PFSK-1 (cell line): ENCODE data around the gene TCF7L1.

Source experiments
- FOXP2 ChIP-seq: optimal IDR thresholded peaks from 2 replicates; pipeline ENCODE3; 2011; ENCODE audit warnings: borderline replicate concordance, control low read depth, inconsistent platforms; ENCODE audit not compliant: insufficient read depth; ENCODE audit errors: extremely low read length, extremely low read depth
- POLR2AphosphoS5 ChIP-seq: IDR thresholded peaks from 2 replicates; pipeline ENCODE4 v1.6.1; 2012; ENCODE audit warnings: low read depth, mild to moderate bottlenecking, control low read depth, low read length, moderate library complexity
- SIN3A ChIP-seq: IDR thresholded peaks from 2 replicates; pipeline ENCODE4 v1.6.1; 2012; ENCODE audit warnings: mild to moderate bottlenecking, low read length, moderate library complexity, borderline replicate concordance; ENCODE audit not compliant: insufficient read depth
- TAF1 ChIP-seq: IDR thresholded peaks from 2 replicates; pipeline ENCODE4 v1.6.1; 2012; ENCODE audit warnings: low read length, control low read depth, borderline replicate concordance; ENCODE audit not compliant: insufficient read depth
- TF ChIP-seq, protein P1 (sequence below), 2 experiments: IDR thresholded peaks; 2 replicates each; pipeline versions ENCODE4 v1.6.1 to v1.8.0; 2011 to 2012; ENCODE audit warnings: low read depth in 2 of 2, low read length in 2 of 2, control low read depth in 1 of 2, inconsistent platforms in 1 of 2, mild to moderate bottlenecking in 1 of 2, moderate library complexity in 1 of 2; ENCODE audit not compliant: insufficient read depth in 1 of 2

TCF7L1 gene

DNA sequence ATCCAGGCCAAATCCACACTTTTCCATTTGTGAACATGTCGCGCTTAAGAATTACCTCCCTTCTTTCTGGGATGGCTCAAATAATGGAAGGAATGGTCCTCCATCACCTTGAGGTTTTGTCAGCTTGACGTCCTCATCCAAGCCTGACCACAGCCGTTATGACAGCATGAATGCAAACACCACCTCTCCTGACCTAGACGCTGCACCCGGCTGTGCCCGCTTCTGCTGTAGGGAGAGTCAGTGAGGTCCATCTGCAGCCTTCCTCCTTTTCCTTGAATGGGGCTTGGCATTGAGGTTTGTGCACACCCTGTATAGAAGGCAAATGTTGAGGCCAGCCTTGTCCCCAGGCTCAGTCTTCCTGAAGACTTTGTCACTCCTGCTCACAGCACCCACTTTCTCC is 109.1 kb downstream of the TCF7L1 start:
- TF ChIP-seq POLR2AphosphoS5: no peak
- TF ChIP-seq, protein P1, sequence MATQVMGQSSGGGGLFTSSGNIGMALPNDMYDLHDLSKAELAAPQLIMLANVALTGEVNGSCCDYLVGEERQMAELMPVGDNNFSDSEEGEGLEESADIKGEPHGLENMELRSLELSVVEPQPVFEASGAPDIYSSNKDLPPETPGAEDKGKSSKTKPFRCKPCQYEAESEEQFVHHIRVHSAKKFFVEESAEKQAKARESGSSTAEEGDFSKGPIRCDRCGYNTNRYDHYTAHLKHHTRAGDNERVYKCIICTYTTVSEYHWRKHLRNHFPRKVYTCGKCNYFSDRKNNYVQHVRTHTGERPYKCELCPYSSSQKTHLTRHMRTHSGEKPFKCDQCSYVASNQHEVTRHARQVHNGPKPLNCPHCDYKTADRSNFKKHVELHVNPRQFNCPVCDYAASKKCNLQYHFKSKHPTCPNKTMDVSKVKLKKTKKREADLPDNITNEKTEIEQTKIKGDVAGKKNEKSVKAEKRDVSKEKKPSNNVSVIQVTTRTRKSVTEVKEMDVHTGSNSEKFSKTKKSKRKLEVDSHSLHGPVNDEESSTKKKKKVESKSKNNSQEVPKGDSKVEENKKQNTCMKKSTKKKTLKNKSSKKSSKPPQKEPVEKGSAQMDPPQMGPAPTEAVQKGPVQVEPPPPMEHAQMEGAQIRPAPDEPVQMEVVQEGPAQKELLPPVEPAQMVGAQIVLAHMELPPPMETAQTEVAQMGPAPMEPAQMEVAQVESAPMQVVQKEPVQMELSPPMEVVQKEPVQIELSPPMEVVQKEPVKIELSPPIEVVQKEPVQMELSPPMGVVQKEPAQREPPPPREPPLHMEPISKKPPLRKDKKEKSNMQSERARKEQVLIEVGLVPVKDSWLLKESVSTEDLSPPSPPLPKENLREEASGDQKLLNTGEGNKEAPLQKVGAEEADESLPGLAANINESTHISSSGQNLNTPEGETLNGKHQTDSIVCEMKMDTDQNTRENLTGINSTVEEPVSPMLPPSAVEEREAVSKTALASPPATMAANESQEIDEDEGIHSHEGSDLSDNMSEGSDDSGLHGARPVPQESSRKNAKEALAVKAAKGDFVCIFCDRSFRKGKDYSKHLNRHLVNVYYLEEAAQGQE (IDR thresholded peaks at IDR 0.05; ENCODE audit: insufficient read depth in 1 of 2, low read depth in 2 of 2, low read length in 2 of 2): no peak

DNA sequence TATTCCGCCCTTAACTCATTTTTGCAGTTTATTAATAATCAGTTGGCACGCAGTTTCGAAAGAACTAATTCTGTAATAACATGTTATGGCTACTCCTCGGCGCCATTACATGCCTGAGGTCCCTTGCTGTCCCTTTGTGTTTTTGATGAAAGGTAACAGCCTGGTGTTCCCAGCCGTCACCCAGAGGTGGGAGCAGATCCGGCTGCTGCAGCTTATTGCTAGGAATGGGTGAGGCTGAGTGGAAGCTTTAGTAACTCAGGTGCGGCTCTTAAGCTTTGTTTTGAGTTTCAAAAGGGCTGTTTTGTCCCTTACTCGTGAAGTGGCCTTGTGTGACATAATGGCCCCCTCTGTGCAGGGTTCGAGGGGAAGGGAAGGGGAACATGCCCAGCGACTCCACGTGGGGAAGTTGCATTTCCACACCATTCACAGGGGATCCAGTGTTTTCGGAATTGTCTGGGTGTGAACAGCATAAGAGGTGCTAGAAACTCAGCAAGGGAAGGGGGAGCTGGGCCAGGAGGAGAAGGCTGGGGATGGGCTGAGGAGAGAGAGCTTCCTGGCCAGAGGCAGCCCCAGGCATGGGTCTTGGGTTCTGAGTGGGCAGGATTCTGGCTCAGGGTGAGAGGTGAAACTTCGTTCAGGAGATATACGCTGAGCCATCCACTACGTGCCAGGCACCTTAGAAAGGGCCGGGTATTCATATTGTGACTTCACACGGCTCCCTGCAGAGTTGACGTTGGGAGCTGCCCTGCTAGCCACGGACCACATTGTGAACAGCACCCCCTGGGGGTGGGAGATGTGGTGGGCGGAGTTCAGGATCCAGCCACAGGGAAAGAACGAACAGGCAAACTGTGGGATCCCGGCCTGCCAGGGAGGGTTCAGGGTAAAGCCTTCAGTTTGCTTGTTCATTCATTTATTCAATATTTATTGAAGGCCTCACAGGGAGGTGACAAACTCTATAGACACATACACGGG is 110.2 kb downstream of the TCF7L1 start:
- TF ChIP-seq FOXP2 (no peak), SIN3A (no peak), POLR2AphosphoS5 (no peak), TAF1 (no peak)
- TF ChIP-seq, protein P1 (IDR thresholded peaks at IDR 0.05; ENCODE audit: insufficient read depth in 1 of 2, low read depth in 2 of 2, low read length in 2 of 2): no peak

DNA sequence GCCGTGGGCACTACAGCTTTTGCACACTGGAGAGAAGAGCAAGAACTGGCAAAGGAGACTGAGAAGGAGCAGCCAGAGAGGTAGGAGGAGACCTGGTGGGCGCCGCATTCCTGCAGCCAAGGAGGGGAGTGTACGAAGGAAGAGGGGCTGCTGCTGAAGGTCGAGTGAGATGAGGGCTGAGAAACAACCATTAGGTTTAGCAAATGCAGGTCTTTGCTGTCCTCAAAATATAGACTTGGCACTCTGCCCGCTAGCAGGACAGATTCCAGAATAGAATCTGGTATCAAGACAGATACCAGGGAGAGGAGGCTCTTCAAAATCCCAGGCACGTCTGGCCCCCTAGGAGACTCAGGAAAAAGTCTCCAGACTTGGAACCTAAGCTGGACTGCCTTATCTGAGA is 111.6 kb downstream of the TCF7L1 start:
- TF ChIP-seq SIN3A (no peak), TAF1 (no peak), FOXP2 (no peak), POLR2AphosphoS5 (no peak)
- TF ChIP-seq, protein P1 (IDR thresholded peaks at IDR 0.05; ENCODE audit: insufficient read depth in 1 of 2, low read depth in 2 of 2, low read length in 2 of 2): no peak

DNA sequence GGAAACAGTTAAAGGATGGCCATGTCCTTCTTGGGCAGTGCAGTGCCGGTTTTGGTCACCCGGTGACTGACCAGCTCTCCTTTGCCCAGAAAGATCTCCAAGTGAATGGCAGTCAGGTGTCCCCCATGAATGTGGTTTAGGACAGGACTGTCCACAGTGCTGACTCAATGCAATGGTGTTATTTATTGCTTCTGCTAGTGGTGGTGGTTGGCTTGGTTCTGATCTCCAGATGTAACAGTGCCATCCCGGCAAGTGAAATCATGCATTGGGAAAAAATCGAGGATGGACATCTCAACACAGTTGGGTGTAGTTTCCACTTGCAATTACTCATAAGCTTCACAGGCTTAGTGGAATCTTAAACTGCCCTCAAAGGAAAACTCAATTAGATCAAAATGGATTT is 112.7 kb downstream of the TCF7L1 start:
- TF ChIP-seq FOXP2: no peak
- no peak for TF ChIP-seq SIN3A
- TF ChIP-seq, protein P1 (IDR thresholded peaks at IDR 0.05; ENCODE audit: insufficient read depth in 1 of 2, low read depth in 2 of 2, low read length in 2 of 2): 0 out of 4 replicates have a peak, but pooled peaks of 1 of the 2 experiments have one; percentile 53
- TF ChIP-seq POLR2AphosphoS5: no peak
- no peak for TF ChIP-seq TAF1

- TF ChIP-seq FOXP2 (no peak), SIN3A (no peak), POLR2AphosphoS5 (no peak), TAF1 (no peak)
- TF ChIP-seq, protein P1 (IDR thresholded peaks at IDR 0.05; ENCODE audit: insufficient read depth in 1 of 2, low read depth in 2 of 2, low read length in 2 of 2): no peak
Measured at GRCh38 chr2:85246348-85246747, 113.2 kb downstream of the TCF7L1 start.
